IPS-20b (cell line): Measurements from ENCODE around the gene JARID2.

ENCODE experiments used
- H3K27ac ChIP-seq: one replicate; pipeline ENCODE4 v1.5.1; 2013; ENCODE audit warnings: low read length
- H3K27me3 ChIP-seq: 2 replicates; pipeline ENCODE4 v1.6.1; 2013; ENCODE audit warnings: mild to moderate bottlenecking, low read length, inconsistent platforms; ENCODE audit not compliant: insufficient read depth
- H3K36me3 ChIP-seq: 2 replicates; pipeline ENCODE4 v1.6.1; 2013; ENCODE audit warnings: low read depth, mild to moderate bottlenecking, inconsistent platforms, low read length, moderate library complexity; ENCODE audit not compliant: insufficient read depth
- H3K4me1 ChIP-seq: 2 replicates; pipeline ENCODE4 v1.6.1; 2013; ENCODE audit warnings: mild to moderate bottlenecking, control low read depth, inconsistent platforms, low read length, moderate library complexity; ENCODE audit not compliant: insufficient read depth
- H3K4me3 ChIP-seq: 2 replicates; pipeline ENCODE4 v1.5.1; 2013; ENCODE audit warnings: mild to moderate bottlenecking, low read length, inconsistent platforms
- H3K9ac ChIP-seq: 2 replicates; pipeline ENCODE4 v1.6.1; 2013; ENCODE audit warnings: low read depth, mild to moderate bottlenecking, inconsistent platforms, low read length, moderate library complexity
- H3K9me3 ChIP-seq: 2 replicates; pipeline ENCODE4 v1.6.1; 2013; ENCODE audit warnings: mild to moderate bottlenecking, low read depth, low read length, inconsistent platforms; ENCODE audit not compliant: insufficient read depth

Gene JARID2

DNA sequence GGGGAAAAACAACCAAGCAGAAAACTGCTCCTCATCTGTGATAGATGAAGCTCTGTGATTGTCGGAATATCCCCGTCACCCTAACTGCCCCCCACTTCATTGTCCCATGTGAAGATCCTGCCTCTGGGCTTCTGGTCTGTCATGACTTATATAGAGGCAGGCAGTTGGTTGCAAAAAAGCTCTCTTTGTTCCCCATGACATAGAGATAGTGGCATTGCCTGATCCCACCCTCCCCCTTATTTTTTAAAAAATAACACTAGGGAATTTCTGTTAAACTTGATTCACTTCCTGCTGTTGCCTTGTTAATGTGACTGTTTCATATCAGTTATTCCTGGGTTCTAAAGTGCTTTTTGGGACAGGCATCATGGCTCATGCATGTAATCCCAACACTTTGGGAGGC lies 203.1 kb downstream of the JARID2 start:
- peaks cover 43% of the 10 kb centered on the region for H3K4me1 ChIP-seq
- no peak overlapping the region for H3K4me3 ChIP-seq
- peaks cover 30% of the 10 kb centered on the region for H3K36me3 ChIP-seq
- no peaks in the 10 kb centered on the region for H3K9me3 ChIP-seq
- no peak overlapping the region for H3K27ac ChIP-seq
- no peaks in the 10 kb centered on the region for H3K27me3 ChIP-seq
- no peak overlapping the region for H3K9ac ChIP-seq

DNA sequence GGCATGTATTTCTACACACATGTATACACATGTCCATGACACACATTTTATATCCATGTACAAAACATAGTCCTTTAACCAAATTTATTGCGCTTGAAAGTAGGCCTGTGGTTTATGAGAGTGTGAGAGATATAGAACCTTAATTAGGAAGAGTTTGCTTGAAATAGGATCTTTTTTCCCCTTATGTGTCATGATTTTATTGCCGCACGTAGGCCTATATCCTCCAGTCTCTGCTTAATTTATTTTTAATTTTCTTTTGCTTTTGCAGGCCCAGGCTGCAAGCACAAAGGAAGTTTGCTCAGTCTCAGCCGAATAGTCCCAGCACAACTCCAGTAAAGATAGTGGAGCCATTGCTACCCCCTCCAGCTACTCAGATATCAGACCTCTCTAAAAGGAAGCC lies 205.9 kb downstream of the JARID2 start:
- no peak overlapping the region for H3K9ac ChIP-seq
- no peaks in the 10 kb centered on the region for H3K9me3 ChIP-seq
- no peaks in the 10 kb centered on the region for H3K27me3 ChIP-seq
- no peak overlapping the region for H3K27ac ChIP-seq
- no peak overlapping the region for H3K4me3 ChIP-seq
- peaks cover 54% of the 10 kb centered on the region for H3K36me3 ChIP-seq
- H3K4me1 ChIP-seq: peaks cover 31% of the 10 kb centered on the region

DNA sequence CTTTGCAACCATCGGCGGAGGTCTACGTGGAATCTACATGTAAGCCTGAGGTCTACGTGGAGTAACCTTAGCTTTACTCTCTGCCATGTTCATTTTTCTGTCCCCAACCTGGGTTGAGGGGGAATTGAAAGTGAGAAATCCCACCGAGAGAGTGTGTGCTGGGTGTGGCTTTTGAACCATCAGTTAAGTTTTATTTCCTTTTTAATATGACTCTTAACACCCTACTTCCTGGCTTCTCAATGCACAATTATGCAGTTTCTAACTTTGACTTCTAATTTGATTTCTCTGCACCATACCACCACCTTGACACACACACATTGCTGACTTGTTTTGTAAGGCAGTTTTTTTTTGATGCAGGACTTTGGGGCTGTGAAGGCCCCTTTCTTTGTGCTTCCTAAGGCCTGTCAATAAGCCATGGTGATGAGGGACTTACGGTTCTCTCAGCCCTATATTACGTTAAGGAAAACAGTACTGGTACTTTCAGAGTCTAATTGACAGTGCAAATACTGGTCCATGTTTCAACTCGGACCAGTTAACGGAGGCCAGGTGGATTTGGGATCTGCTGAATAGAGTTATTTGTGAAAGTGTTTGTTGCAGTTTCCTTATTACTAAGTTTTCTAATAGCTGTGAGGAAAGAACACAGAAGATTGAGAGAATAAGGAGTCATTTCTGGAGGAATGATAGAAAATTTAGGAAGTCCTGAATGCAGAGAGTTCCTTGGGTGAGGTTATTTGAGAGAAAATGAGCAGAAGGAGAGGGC lies 206.5 kb downstream of the JARID2 start:
- Histone ChIP-seq H3K4me3 (no peak overlapping the region), H3K36me3 (peaks cover 60% of the 10 kb centered on the region), H3K4me1 (peaks cover 31% of the 10 kb centered on the region), H3K9ac (no peak overlapping the region), H3K9me3 (no peaks in the 10 kb centered on the region), H3K27me3 (no peaks in the 10 kb centered on the region), H3K27ac (no peak overlapping the region)

DNA sequence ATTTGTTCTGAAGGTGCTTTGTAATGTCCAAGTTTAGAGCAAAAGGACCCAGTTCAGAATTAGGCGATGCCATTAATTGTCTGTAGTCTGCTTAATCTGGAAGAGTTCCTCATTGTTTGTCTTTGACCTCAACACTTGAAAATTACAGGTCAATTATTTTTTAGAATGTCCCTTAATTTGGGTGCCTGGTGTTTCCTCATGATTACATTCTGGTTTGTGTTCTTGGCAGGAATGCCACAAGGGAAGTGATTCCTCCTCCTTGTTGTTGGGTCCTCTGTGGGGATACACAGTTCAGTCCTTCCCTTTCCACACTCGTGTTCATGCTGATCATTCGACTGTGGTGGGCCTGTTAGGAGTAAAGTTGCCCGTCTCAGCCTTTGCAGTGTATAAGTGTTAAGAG lies 207.3 kb downstream of the JARID2 start:
- Histone ChIP-seq H3K9me3 (no peaks in the 10 kb centered on the region), H3K36me3 (peaks cover 67% of the 10 kb centered on the region), H3K27me3 (no peaks in the 10 kb centered on the region), H3K4me1 (peaks cover 33% of the 10 kb centered on the region), H3K27ac (no peak overlapping the region), H3K9ac (no peak overlapping the region), H3K4me3 (no peak overlapping the region)

DNA sequence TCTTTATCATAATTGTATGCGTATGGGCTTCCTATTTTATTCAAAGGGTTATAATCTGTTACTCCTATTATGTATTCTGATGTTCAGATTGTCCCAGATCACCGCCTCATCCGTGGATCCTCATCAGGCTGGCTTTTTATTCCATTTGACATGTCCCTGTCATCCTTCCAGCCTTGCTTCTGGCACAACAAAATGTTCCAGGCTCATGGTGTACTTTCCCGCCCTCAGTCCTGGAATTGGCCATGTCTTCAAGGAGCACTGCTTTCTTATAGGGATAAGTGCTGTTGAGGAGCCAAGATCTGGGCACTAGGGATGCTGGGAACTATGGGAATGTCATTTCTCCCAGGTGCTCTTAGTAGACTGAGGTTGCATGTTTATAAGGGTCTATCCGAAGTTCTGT lies 207.8 kb downstream of the JARID2 start:
- Histone ChIP-seq H3K9ac (no peak overlapping the region), H3K4me3 (no peak overlapping the region), H3K27me3 (no peaks in the 10 kb centered on the region), H3K4me1 (peaks cover 33% of the 10 kb centered on the region), H3K36me3 (peaks cover 71% of the 10 kb centered on the region), H3K9me3 (no peaks in the 10 kb centered on the region), H3K27ac (no peak overlapping the region)

DNA sequence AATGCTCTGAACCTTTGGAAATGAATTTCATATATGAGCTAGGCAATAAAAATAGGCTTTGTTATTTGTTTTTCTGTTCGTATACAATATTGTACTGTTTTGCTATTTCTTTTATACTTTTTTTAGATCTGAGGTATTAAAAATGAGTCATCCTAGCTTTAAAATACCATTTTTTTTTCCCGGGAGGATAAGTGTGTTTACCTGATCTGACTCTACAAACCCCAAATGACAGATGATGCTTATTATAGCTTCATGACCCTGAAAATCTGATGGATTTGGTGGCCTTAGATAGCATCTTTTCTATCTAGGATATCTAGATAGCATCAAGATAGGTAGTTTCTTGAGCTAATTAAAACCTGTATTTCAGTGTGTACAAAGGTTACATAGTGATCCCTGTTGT lies 210.6 kb downstream of the JARID2 start:
- H3K36me3 ChIP-seq: peaks cover 70% of the 10 kb centered on the region
- no peak overlapping the region for H3K4me3 ChIP-seq
- H3K4me1 ChIP-seq: peaks cover 45% of the 10 kb centered on the region
- no peaks in the 10 kb centered on the region for H3K9me3 ChIP-seq
- H3K27ac ChIP-seq: no peak overlapping the region
- no peak overlapping the region for H3K9ac ChIP-seq
- H3K27me3 ChIP-seq: no peaks in the 10 kb centered on the region

DNA sequence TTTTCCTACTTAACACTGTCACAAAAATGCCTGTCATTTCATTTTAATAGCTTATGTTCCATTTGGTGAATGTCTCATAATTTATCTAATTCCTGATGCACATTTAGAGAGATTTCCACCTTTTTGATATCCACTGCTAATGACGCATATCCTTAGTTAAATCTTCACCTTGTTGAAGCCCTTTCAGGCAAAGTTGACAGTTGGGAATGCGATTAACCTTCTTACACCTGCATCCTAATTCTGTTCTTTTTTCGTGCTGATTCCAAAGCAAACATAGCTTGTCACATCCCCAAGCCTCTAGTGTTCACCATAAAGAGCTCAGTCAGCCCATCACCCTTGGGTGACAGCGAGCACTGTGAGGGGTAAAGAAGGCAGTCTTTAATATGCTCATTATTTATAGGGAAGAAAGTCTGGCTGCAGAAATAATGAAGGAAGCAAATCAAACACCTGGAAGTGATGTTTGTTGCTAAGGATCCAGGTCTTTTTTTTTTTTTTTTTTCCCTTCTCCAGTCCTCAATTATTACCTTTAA lies 211.3 kb downstream of the JARID2 start:
- no peak overlapping the region for H3K27ac ChIP-seq
- H3K36me3 ChIP-seq: peaks cover 62% of the 10 kb centered on the region
- H3K27me3 ChIP-seq: no peaks in the 10 kb centered on the region
- no peak overlapping the region for H3K4me3 ChIP-seq
- no peaks in the 10 kb centered on the region for H3K9me3 ChIP-seq
- no peak overlapping the region for H3K9ac ChIP-seq
- H3K4me1 ChIP-seq: peaks cover 47% of the 10 kb centered on the region

DNA sequence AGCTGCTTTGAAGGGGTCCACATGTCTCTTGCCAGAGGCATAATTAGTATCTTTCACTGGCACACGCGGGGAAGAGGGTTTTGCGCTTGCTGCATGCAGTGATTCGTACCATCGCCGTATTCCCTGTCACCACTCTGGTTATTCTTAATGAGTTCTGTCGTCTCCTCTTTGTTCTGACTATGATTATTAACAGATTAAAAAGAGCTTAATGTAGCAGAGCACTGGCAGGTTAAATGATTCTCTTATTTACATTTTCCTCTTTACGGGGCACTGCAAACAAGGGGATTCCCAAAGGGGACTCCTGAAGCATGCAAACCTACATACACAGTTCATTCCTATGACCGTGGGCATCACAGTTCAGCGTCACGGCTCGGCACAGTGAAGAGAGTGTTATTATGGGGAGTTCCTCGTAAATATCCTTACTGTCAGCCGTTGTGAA lies 212.2 kb downstream of the JARID2 start:
- Histone ChIP-seq H3K9me3 (no peaks in the 10 kb centered on the region), H3K9ac (no peak overlapping the region), H3K36me3 (peaks cover 53% of the 10 kb centered on the region), H3K4me1 (peaks cover 47% of the 10 kb centered on the region), H3K27me3 (no peaks in the 10 kb centered on the region), H3K4me3 (no peak overlapping the region), H3K27ac (no peak overlapping the region)

DNA sequence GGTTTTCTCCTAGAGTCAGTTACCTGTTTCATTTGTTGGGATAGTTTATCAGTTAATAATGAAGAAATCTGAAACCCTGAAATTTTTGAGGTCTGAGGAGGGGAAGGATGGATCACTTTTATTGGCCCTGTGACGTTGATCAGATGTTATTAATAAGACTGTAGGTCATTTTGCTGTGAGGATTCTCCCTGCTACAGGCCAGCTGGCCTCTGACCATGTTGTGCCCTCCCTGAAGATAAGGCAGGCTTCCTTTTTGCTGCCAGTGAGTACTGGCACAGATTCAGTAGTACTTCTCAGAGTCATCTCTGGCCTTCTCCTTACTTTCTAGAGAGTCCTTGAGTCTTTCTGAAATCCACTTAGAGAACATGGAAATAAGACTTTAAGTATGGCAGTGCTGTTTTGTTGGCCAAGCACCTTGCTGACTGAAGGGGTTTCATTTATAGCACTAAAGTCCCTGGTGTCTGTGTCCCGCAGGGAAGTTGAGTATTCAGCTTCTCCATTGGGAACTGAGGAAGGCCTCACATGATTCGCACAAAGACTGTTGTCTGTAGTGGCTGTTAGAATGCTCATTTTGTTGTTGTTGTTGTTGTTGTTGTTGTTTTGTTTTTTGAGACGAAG lies 214.3 kb downstream of the JARID2 start:
- no peaks in the 10 kb centered on the region for H3K27me3 ChIP-seq
- peaks cover 43% of the 10 kb centered on the region for H3K4me1 ChIP-seq
- H3K27ac ChIP-seq: no peak overlapping the region
- no peak overlapping the region for H3K9ac ChIP-seq
- H3K36me3 ChIP-seq: peaks cover 41% of the 10 kb centered on the region
- no peaks in the 10 kb centered on the region for H3K9me3 ChIP-seq
- H3K4me3 ChIP-seq: no peak overlapping the region

DNA sequence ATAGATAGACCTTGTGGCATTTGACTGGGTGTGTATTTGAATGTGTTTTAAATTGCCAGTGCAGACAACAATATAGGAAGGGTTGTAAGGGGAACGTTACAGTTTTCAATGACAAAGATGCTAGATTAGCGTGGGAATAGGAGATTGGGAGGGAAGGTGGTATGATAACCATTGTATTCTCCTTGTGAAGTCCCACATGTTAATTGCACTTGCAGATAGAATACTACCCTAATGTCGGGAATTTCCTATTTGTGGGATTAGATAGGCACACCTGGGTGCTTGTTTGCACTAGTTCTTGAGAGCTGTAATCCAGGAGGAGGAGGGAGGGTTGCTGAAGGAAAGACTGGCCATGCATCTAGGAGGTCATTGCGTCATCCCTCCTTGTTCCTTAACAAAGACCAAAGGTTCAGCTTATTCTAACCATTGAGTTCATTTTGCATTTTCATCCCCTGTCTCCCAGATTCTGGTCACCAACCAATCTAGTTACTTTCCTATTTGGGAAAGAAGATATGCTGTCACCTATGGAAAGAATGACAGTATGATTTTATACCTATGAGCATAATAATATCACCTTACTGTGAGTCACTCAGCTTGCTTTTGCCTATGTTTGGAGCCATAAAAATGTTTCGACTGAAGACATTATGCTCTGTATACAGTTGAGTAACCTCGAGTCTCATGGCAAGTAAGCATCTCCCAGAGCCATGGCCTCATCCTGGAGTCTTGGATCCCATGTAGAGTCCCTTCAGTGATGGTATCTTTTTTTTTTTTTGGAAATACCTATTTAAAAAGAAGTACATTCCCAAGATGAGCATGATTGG lies 215.5 kb downstream of the JARID2 start:
- H3K27ac ChIP-seq: no peak overlapping the region
- H3K27me3 ChIP-seq: no peaks in the 10 kb centered on the region

DNA sequence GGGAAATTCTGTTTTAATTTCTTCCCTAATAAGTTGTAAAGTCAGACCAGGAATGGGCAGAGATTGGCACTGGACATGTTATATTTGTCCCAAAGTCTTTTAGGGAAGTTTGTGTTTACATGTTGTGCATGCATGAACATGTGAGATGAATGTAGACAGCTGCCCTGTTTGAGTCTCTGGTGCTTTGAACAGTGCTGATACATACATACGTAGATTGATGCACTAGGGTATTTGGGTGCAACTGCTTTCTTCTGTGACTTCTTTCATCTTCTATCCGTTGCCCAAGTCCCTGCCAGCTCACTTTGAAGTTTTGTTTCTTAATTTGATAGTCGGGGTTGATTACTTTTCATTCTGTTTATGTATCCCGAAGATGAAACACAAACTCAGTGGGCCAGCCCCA lies 216.4 kb downstream of the JARID2 start:
- no peak overlapping the region for H3K27ac ChIP-seq
- no peaks in the 10 kb centered on the region for H3K27me3 ChIP-seq
- H3K36me3 ChIP-seq: peaks cover 33% of the 10 kb centered on the region
- no peak overlapping the region for H3K4me3 ChIP-seq
- H3K9ac ChIP-seq: no peak overlapping the region
- peaks cover 33% of the 10 kb centered on the region for H3K4me1 ChIP-seq
- no peaks in the 10 kb centered on the region for H3K9me3 ChIP-seq

More for the DNA sequence above, 215.5 kb downstream of the JARID2 start:
- H3K4me3 ChIP-seq: no peak overlapping the region
- peaks cover 36% of the 10 kb centered on the region for H3K36me3 ChIP-seq
- no peaks in the 10 kb centered on the region for H3K9me3 ChIP-seq
- H3K4me1 ChIP-seq: peaks cover 38% of the 10 kb centered on the region
- no peak overlapping the region for H3K9ac ChIP-seq
